Glomerular visceral epithelial cell (primary cell): ENCODE results near the gene ZNF100.
A peak's percentile ranks its signal among the peaks of the same experiment; 100 is the strongest.
"Not testable (repeated sequence)": the region's sequence is repeated elsewhere in the genome, so short reads cannot be mapped to it uniquely, and the experiment has no call there.

Source experiments
- DNase-seq: peaks from one replicate; pipeline ENCODE4 v3.0.0-alpha.2; 2016; ENCODE audit errors: extremely low spot score

The ZNF100 gene

DNA sequence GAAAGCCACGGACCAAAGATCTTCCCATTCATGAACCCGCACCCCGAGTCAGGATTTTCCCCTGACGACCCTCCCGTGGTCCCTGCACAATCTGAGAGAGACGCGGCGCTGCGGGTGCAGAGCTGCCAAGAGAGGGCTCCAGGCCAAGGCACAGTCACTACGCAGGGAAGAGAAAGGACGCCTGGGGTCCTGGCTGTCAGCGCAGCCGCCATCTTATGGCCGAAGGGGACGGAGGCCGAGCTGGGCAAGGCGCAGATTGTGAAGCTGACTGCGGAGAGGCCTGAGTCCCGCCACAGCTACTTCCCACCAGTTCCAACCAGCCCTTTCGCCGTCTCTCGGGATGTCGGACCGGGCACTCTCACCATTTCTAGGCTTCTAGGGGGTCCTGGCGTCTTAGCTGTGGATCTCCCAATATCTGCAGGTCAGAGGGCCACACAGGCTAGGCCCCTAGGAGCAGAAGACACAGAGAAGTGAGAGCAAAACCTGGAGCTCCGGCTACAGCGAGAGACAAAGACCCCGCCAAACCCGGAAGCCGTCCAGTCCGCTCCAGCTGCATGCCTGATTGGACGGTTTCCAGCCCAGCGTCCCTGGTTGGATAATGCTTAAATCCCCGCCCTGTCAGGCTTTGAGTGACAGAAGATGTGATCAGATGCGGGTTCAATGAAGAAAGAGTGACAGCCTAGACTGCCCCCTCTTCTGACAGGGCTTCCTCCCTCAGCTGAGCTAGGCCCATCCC, at the start of gene ZNF100:
Gene ZNF100, minus strand, starts transcription at position 515 of the 736 bp plus-strand sequence. Its CDS starts 150 bp downstream, at position 365.
- DNase-seq: peak; percentile 78

DNA sequence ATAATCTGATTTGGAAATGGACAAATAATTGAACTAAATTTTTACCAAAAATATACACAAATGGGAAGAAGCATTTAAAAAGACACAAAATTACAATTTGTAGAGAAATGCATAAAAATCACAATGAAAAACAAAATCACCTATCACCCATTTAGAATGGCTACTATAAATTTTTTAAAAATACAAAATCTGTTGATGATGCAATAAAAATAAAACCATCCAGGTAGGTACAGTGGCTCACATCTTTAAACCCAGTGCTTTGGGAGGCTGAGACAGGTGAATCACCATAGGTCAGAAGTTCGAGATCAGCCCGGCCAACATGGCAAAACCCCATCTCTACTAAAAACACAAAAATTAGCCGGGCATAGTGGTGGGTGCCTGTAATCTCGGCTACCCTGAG, 45.1 kb upstream of the ZNF100 start:
- no peak for DNase-seq

DNA sequence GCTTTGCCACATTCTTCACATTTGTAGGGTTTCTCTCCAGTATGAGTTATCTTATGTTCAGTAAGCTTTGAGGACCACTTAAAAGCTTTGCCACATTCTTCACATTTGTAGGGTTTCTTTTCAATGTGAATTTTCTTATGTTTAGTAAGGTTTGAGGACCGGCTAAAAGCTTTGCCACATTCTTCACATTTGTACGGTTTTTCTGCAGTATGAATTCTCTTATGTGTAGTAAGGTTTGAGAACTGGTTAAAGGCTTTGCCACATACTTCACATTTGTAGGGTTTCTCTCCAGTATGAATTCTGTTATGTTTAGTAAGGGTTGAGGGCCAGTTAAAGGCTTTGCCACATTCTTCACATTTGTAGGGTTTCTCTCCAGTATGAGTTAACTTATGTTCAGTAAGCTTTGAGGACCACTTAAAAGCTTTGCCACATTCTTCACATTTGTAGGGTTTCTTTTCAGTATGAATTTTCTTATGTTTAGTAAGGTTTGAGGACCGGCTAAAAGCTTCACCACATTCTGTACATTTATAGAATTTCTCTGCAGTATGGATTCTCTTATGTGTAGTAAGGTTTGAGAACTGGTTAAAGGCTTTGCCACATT, 41.1 kb upstream of the ZNF100 start:
- not testable (repeated sequence) for DNase-seq

DNA sequence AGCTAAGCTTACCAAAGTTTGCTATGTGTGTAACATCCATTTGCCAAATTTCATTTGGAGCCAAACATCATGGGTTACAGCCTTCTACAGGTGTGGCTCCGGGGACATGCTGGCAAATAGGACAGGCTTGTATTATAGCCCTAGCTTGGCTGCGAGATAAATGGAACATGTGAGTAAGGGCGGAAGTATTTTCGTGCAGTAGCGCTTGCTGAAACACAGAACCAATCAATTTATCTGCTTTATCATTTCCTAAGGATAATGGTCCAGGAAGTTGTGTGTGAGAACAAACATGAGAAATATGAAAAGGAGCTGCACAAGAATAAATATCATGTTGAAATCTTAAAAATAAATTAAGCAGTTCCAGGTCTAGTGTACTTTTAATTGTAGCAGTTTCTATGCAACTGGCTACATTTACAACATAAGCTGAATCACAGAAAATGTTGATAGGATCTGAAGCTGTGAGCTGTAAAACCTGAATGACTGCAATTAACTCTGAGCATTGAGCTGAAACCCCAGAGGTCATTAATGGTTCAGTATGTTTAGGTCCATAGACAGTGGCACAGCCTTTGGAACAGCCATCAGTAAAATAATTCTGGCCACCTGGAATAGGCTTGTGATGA, 22.2 kb upstream of the ZNF100 start:
- DNase-seq: no peak

DNA sequence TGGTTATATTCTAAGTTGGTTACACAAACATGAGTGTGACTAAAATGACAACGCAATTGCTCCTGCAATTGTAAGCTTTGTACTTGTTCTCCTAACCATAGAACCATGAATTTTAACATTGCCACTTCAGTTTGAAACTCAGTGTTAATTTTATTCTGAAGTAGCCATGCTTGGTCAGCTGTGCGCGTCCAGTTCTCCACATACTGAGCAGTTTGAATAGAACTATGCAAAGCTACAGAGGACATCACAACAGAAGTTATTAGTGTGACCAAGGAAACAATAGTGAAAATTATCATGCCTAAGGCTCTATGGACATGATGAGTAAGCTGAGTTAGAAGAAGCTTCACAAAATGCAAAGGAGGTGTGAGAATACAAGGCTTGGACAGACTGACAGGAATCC, 19.6 kb upstream of the ZNF100 start:
- DNase-seq: no peak

DNA sequence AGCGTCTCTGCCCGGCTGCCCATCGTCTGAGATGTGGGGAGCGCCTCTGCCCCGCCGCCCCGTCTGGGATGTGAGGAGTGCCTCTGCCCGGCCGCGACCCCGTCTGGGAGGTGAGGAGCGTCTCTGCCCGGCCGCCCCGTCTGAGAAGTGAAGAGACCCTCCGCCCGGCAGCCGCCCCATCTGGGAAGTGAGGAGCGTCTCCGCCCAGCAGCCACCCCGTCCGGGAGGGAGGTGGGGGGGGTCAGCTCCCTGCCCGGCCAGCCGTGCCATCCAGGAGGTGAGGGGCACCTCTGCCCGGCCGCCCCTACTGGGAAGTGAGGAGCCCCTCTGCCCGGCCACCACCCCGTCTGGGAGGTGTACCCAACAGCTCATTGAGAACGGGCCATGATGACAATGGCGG, 8.4 kb upstream of the ZNF100 start:
- DNase-seq: not testable (repeated sequence)

DNA sequence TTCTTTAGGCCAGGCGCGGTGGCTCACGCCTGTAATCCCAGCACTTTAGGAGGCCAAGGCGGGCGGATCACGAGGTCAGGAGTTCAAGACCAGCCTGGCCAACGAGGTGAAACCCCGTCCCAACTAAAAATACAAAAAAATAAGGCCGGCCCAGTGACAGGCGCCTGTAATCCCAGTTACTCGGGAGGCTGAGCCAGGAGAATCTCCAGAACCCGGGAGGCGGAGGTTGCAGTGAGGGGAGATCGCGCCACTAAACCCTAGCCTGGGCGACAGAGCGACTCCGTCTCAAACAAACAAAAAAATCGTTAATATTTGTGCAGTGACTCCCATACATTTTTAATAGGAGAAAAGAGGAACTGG, 694 bp downstream of the ZNF100 start:
- DNase-seq: not testable (repeated sequence)

DNA sequence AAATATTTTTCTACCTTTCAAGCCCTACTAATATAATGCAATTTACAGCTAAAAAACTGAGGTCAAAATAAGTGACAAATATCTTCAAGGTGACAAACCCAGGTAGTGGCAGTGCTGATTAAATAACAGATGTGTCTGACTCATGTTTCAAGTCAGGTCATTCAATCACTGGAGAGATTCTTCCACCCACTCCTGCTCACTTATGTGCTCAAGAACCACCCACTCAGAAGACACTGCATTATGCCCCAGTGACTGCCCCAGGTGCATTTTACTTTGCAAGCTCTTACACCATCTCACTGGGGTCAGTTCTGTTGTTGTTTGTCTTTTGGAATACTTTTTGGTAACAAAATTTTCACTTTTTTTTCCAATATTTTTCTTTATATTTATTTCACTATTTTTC, 2.2 kb downstream of the ZNF100 start:
- no peak for DNase-seq

DNA sequence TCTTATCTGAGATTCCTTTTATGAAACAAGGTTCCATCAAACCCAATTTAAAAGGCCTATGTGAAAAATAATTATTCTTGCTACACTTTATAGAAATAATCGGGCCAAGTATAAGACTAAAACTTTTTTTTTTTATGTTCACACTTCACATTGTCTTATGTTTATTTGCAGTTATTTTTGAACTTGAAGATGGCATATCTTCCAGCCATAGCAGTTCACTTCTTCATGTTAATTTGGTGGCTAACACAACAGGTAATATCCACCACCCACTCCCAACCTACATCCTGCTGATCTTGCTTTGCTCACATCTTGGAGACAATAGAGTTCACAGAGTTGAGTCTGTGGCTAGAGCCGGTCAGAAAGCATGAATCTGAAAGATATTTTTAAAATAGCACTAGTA, 5.8 kb downstream of the ZNF100 start:
- not testable (repeated sequence) for DNase-seq

DNA sequence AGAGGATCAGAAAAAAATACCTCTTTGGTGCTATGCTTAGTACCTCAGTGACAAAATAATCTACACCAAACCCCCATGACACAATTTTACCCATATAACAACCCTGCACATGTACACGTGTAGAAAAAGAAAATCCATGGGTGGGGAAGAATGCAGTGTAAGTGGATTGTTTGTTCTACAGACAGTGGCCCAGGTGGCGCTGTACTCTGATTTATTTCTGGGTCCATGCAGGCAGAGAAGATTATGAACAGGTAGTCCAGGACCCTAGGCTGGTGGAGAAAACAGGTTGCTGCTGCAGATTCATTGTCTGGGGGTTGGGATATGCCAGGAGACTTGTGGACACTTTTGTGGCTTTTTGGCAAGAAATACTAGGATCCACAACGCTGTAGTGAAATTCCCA, 9.1 kb downstream of the ZNF100 start:
- DNase-seq: no peak

DNA sequence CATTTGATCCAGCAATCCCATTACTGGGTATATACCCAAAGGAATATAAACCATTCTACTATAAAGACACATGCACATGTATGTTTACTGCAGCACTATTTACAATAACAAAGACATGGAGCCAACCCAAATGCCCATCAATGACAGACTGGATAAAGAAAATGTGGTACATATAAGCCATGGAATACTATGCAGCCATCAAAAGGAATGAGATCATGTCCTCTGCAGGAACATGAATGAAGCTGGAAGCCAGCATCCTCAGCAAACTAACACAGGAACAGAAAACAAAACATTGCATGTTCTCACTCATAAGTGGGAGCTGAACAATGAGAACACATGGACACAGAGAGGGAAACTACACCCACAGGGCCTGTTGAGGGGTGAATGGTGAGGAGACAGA, 11.8 kb downstream of the ZNF100 start:
- DNase-seq: not testable (repeated sequence)

DNA sequence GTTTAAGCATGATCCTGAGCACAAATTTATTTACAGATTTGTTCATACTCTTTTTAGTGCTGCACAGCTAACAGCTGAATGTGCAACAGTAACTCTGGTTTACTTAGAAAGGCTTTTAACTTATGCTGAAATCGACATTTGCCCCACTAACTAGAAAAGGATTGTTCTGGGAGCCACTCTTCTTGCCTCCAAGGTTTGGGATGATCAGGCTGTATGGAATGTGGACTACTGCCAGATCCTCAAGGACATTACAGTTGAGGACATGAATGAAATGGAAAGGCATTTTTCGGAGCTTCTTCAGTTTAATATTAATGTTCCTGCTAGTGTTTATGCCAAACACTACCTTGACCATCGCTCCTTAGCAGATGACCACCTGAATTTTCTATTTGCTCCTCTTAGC, 16.0 kb downstream of the ZNF100 start:
- no peak for DNase-seq

DNA sequence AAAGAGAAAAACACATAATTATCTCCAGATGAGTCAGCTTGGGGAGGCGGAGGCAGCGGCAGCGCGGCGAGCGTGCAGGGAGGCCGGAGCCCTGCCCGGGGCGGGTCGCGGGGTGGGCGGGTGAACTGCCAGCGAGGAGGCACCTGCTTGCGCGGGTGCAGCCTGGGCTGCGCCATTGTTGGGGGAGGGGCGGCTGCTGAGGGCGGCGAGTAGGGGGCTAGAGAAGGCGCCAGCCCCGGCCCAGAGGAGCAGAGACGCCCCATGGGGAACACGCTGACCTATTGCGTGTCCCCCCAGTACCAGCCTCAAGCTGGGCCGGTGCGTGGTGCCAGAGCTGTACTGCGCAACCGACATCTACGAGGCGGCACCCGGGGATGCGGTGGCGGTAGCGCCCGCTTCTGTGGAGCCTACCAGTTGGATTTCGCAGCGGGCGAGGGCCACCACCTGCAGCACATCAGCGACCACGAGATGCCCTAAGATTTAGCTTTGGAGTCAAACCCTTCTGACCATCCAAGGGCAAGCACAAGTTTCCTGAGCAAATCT, 16.7 kb downstream of the ZNF100 start:
- DNase-seq: no peak

DNA sequence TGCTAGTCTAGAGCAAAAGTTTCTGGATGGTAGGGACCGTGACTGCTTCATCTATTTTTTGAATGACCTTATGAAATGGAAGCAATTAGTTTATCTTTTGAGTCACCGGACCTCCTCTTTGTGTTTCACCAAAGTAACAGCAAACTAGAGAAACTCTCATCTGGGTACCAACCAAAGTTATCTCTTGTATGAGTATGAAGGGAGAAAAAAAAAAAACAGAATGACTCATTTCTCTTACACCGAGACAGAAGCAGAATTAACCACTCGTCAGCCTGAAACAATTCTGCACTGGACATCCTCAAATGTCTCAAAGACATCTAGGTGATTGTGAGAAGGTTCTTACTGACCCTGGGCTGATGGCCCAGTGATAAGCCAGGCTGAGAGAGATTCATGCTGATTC, 18.3 kb downstream of the ZNF100 start:
- no peak for DNase-seq

DNA sequence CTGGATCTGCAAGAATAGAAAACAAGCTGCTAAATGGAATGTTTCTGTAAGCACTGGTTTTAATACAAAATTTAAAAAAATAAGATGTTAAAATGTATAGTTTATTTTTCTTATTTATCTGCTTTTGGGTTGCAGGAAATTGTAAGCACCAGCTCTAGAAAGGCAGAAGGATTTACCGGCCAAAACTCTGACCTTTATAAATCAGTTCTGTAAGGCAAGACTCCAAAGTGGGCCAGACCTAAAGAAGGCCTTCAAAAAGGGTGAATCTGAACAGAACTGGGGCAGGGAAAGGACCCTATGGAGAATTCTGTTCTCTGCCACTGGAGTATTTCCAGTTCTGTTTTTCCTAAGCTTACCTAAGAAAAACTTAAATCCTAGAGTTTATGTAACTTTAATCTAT, 19.3 kb downstream of the ZNF100 start:
- no peak for DNase-seq

DNA sequence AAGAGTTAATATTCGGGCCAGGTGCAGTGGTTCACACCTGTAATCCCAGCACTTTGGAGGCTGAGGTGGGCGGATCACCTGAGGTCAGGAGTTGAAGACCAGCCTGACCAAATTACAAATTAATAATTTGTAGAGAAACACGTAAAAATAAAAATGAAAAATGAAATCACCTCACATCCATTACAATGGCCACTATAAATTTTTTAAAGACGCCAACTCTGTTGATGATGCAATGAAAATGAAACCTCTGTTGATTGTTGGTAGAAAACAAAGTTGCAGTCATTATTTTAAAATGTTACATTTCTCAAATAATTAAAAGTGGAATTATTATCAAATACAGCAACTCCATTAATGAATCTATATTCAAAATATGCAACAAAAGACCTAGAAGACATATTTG, 26.8 kb downstream of the ZNF100 start:
- DNase-seq: no peak

DNA sequence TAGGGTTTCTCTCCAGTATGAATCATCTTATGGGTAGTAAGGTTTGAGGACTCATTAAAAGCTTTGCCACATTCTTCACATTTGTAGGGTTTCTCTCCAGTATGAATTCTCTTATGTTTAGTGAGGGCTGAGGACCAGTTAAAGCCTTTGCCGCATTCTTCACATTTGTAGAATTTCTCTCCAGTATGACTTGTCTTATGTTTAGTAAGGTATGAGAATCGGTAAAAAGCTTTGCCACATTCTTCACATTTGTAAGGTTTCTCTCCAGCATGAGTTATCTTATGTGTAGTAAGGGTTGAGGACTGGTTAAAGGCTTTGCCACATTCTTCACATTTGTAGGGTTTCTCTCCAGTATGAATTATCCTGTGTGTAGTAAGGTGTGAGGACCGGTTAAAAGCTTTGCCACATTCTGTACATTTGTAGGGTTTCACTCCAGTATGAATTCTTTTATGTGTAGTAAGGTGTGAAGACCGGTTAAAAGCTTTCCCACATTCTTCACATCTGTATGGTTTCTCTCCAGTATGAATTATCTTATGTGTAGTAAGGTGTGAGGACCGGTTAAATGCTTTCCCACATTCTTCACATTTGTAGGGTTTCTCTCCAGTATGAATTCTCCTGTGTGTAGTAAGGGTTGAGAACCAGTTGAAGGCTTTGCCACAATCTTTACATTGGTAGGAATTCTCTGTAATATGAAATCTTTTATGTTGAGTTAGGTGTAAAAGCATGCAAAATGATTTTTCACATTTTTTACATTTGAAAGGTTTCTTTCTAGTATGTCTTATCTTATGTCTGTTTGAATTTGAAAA, 40.2 kb downstream of the ZNF100 start:
- DNase-seq: not testable (repeated sequence)

DNA sequence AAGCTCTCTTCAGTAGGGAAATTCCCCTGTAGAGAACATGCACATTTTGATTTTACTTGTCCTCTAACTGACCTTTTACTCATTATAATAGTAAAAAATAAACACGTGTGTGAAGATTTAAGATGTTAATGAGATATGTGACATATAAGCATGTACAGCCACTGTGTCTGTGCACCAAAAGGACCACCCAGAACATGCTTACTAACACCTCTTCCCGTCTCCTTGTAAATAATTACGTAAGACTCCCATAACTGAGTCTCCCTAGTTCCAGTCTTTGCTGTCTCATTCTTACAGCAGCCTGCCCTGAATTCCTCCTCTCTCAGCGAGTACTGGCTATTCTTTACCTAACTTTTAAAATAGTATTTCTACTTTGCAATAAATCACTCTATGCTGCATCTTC, 53.6 kb downstream of the ZNF100 start:
- no peak for DNase-seq

DNA sequence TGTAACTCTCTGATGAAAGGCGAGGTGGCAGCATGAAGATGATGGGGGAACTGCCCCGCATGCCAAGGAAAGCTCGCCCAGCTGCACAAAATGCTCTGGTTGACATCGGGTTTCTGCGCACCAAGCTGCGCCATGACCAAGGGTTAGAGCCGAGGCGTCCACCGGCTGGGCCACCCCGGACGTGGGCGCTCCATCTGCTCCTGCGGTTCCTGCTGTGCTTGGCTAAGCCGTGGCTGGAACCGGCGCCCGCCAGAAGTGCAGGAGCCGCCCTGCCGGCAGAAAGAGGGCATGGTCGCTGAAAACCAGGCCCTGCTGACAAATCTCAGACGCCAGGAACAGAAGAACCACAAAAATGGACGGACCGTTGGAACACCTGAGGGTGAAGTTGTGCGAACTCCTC, 57.9 kb downstream of the ZNF100 start:
- DNase-seq: no peak

DNA sequence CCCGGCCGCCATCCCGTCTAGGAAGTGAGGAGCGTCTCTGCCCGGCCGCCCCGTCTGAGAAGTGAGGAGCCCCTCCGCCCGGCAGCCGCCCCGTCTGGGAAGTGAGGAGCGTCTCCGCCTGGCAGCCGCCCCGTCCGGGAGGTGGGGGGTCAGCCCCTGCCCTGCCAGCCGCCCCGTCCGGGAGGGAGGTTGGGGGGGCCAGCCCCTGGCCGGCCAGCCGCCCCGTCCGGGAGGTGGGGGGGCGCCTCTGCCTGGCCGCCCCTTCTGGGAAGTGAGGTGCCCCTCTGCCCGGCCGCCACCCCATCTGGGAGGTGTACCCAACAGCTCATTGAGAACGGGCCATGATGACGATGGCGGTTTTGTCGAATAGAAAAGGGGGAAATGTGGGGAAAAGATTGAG, 59.5 kb downstream of the ZNF100 start:
- not testable (repeated sequence) for DNase-seq

DNA sequence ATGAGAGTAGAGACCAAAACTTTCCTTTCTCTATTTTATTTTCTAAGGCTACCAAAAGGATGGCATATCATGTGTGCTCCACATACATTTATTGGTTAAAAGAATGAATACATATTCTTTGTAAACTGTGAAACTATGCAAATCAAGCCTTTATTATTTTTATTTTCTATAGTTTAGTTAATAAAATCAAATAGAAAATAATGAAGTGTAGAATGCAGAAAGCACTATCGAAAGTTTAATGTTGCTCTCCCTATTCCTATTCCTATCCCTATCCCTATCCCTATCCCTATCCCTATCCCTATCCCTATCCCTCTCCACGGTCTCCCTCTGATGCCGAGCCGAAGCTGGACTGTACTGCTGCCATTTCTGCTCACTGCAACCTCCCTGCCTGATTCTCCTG, 60.3 kb downstream of the ZNF100 start:
- DNase-seq: no peak

DNA sequence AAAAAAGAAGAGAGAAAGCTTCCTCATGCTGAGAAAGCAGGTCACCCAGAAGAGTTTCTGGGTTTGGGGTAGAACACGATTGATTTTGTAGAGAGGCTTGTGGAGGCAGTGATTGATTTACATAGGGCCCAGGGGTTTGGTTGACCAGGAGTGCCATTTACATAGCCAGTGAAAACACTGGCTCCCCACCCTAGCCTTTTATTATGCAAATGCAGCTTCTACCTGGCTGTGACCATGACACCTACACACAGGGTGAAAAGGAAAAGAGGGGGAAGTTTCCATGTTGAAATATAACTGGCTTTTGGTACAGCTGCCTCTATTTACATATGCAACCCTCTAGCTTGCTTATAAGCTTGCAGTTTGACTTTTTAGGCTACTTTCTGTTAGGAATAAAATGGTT, 62.0 kb downstream of the ZNF100 start:
- no peak for DNase-seq
